Measurements from ENCODE around the gene PAK6. TPM values are rescaled to one million over a fixed set of nuclear protein-coding genes. Genes with fewer than 3 reads are reported as not detected.
A peak's percentile ranks its signal among the peaks of the same experiment; 100 is the strongest.

PAK6 gene
- polyA plus RNA-seq, 3 donors = 0.03 TPM; not detected in 2

DNA sequence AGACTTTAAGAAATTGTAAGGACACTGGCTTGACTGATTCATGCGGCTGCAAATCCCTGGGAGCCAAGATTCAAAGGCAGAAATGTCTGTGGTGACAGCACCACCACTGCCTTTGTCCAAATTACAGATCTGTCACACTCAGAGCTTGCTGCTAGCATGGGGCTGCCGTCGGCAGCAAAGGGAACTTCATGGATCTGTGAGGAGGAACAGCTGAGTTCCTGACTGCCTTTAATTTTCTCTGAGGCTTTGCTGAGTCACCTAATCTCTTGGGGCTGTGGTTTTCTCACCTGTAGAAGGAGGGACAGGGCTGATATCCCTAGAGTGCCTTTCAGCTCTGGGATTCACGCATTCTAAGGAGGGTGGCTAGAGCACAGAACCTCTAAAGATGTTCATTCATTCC lies 4.1 kb upstream of the PAK6 start:
- peaks cover 0 to 16% of the 10 kb centered on the region in 2 donors for H3K27me3 ChIP-seq (ENCODE audit: control insufficient read depth in 2 of 2, insufficient read depth in 2 of 2, low read length in 2 of 2)
- H3K9me3 ChIP-seq (replicated peaks in 1 of 2; ENCODE audit: control insufficient read depth in 1 of 2, insufficient read depth in 1 of 2, low read length in 2 of 2) = no peaks in the 10 kb centered on the region
- Mint-ChIP-seq H3K27me3 (ENCODE audit: low read depth in 3 of 3) (peaks cover 12 to 20% (median 19%) of the 10 kb centered on the region in 3 donors), H3K9me3 (peaks cover 0 to 3% (median 0%) of the 10 kb centered on the region in 7 donors), H3K27ac (peak overlapping the region; percentile 80 to 89 (median 86)), H3K4me1 (peaks cover 48% of the 10 kb centered on the region), H3K4me3 (peak overlapping the region; percentile 64 to 81), H3K36me3 (peaks cover 9 to 16% of the 10 kb centered on the region in 2 donors)
- peaks cover 46 to 52% of the 10 kb centered on the region in 2 donors for H3K4me1 ChIP-seq (ENCODE audit: control insufficient read depth in 1 of 2, insufficient read depth in 2 of 2, low read length in 2 of 2)
- peak overlapping the region in 1 of 3 experiments; percentile 64 for H3K4me3 ChIP-seq (replicated peaks in 1 of 3; ENCODE audit: low read depth in 2 of 3, low read length in 3 of 3)
- H3K79me2 ChIP-seq (ENCODE audit: insufficient read depth, low read length) = no peaks in the 10 kb centered on the region
- peak overlapping the region; percentile 33 for H3K9ac ChIP-seq (ENCODE audit: insufficient read depth, low read length, poor library complexity, severe bottlenecking)
- H3K36me3 ChIP-seq (replicated peaks in 1 of 2; ENCODE audit: control insufficient read depth in 1 of 2, insufficient read depth in 2 of 2, low read length in 2 of 2) = peaks cover 0 to 2% of the 10 kb centered on the region in 2 donors
- H4K20me1 ChIP-seq (ENCODE audit: insufficient read depth, low read length) = no peaks in the 10 kb centered on the region
- peak overlapping the region; percentile 18 for H2AFZ ChIP-seq (ENCODE audit: insufficient read depth, low read depth, low read length, poor library complexity, severe bottlenecking)
- peak in 2 of 3 donors; percentile 35 to 37 for DNase-seq
- peak overlapping the region; percentile 35 to 77 for H3K27ac ChIP-seq (ENCODE audit: low read depth in 1 of 2, low read length in 2 of 2)
- peak overlapping the region; percentile 80 for H3K4me2 ChIP-seq (replicated peaks; ENCODE audit: extremely low read depth, low read length, poor library complexity, severe bottlenecking)
- TF ChIP-seq, protein P1, sequence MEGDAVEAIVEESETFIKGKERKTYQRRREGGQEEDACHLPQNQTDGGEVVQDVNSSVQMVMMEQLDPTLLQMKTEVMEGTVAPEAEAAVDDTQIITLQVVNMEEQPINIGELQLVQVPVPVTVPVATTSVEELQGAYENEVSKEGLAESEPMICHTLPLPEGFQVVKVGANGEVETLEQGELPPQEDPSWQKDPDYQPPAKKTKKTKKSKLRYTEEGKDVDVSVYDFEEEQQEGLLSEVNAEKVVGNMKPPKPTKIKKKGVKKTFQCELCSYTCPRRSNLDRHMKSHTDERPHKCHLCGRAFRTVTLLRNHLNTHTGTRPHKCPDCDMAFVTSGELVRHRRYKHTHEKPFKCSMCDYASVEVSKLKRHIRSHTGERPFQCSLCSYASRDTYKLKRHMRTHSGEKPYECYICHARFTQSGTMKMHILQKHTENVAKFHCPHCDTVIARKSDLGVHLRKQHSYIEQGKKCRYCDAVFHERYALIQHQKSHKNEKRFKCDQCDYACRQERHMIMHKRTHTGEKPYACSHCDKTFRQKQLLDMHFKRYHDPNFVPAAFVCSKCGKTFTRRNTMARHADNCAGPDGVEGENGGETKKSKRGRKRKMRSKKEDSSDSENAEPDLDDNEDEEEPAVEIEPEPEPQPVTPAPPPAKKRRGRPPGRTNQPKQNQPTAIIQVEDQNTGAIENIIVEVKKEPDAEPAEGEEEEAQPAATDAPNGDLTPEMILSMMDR (IDR thresholded peaks at IDR 0.05) = no peak
- intact Hi-C loops (cut with micrococcal nuclease) = no loop called here
- 33% methylated on average over 4 of the region's 4 CpGs for WGBS (ENCODE audit: insufficient coverage)

DNA sequence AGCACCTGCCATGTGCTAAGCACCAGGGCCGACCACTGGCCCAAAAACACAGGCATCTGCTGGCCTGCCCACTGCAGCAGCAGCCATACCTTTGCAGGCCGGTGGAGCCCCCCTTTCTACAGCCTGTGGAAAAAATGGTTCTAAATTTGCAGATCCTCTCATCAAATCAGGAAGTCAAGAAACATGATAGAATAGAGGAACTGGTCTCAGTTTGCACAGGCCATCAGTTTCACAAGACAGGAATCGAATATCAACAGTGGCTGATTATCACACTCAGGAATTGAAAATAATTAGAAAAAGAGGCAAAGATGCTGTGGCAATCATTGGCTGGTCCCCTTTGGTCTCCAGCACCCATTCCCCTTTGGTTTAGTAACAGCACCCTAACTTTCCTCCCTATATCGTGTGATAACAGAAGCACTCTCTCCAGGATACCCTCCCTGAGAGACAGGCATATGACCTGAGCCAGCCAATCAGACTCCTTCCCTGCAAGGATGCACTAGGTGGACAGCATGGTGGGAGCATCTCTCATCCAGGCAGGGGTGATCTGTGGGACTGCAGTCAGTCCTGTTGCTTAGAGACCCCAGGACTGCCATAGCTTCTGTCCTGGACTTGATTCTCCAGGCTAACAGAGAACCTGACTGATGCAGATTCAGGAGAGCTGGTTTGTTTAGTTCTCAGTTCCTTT lies 3.5 kb upstream of the PAK6 start:
- 0% methylated on average over 2 of the region's 4 CpGs for WGBS (ENCODE audit: insufficient coverage)
- TF ChIP-seq, protein P1 (IDR thresholded peaks at IDR 0.05) = no peak
- Histone ChIP-seq H3K4me2 (replicated peaks; ENCODE audit: extremely low read depth, low read length, poor library complexity, severe bottlenecking) (peak overlapping the region; percentile 80), H3K4me3 (replicated peaks in 1 of 3; ENCODE audit: low read depth in 2 of 3, low read length in 3 of 3) (peak overlapping the region in 1 of 3 experiments; percentile 64), H3K4me1 (ENCODE audit: control insufficient read depth in 1 of 2, insufficient read depth in 2 of 2, low read length in 2 of 2) (peaks cover 46 to 52% of the 10 kb centered on the region in 2 donors), H3K9me3 (replicated peaks in 1 of 2; ENCODE audit: control insufficient read depth in 1 of 2, insufficient read depth in 1 of 2, low read length in 2 of 2) (no peaks in the 10 kb centered on the region), H3K27ac (ENCODE audit: low read depth in 1 of 2, low read length in 2 of 2) (peak overlapping the region; percentile 35 to 77), H2AFZ (ENCODE audit: insufficient read depth, low read depth, low read length, poor library complexity, severe bottlenecking) (peak overlapping the region; percentile 18), H4K20me1 (ENCODE audit: insufficient read depth, low read length) (no peaks in the 10 kb centered on the region), H3K36me3 (replicated peaks in 1 of 2; ENCODE audit: control insufficient read depth in 1 of 2, insufficient read depth in 2 of 2, low read length in 2 of 2) (no peaks in the 10 kb centered on the region), H3K79me2 (ENCODE audit: insufficient read depth, low read length) (no peaks in the 10 kb centered on the region), H3K27me3 (ENCODE audit: control insufficient read depth in 2 of 2, insufficient read depth in 2 of 2, low read length in 2 of 2) (peaks cover 0 to 22% of the 10 kb centered on the region in 2 donors), H3K9ac (ENCODE audit: insufficient read depth, low read length, poor library complexity, severe bottlenecking) (peak overlapping the region; percentile 33)
- Mint-ChIP-seq H3K9me3 (peaks cover 0 to 3% (median 0%) of the 10 kb centered on the region in 7 donors), H3K27me3 (ENCODE audit: low read depth in 3 of 3) (peaks cover 15 to 25% (median 24%) of the 10 kb centered on the region in 3 donors), H3K36me3 (peaks cover 6 to 12% of the 10 kb centered on the region in 2 donors), H3K4me1 (peaks cover 48% of the 10 kb centered on the region), H3K4me3 (peak overlapping the region; percentile 64 to 81), H3K27ac (peak overlapping the region; percentile 80 to 89 (median 86))
- intact Hi-C loops (cut with micrococcal nuclease) = no loop called here
- peak; percentile 35 to 68 (median 61) for DNase-seq
